GM18505 (cell line): ENCODE measurements around the gene DVL2.

Source experiments
- ATAC-seq: cut with Tn5 transposase; IDR thresholded peaks from one replicate; pipeline ENCODE4 v1.9.1; 2021; ENCODE audit not compliant: unreplicated experiment
- POLR2A ChIP-seq: IDR thresholded peaks from 4 replicates; pipeline ENCODE4 v1.6.1; 2011; ENCODE audit warnings: borderline replicate concordance; ENCODE audit not compliant: insufficient read depth, insufficient read length; ENCODE audit errors: extremely low read depth

The DVL2 gene

GRCh38 chr17:7179317-7180254 is 54.7 kb downstream of the DVL2 start, which contains the start of gene ASGR1:
TSS of gene ASGR1 (minus strand) at chr17:7179370. CDS start at chr17:7178563, 807 bp downstream.
- ATAC-seq, result no peak
- no peak for TF ChIP-seq POLR2A

GRCh38 chr17:7178973-7179316 is 55.4 kb downstream of the DVL2 start:
- no peak for TF ChIP-seq POLR2A
- no peak for ATAC-seq

- no peak for ATAC-seq
- no peak for TF ChIP-seq POLR2A
These were observed 56.3 kb downstream of the DVL2 start for GRCh38 chr17:7177954-7178477.

- ATAC-seq, result no peak
- TF ChIP-seq POLR2A, result no peak
These were observed 56.9 kb downstream of the DVL2 start for GRCh38 chr17:7177191-7177953.

DNA sequence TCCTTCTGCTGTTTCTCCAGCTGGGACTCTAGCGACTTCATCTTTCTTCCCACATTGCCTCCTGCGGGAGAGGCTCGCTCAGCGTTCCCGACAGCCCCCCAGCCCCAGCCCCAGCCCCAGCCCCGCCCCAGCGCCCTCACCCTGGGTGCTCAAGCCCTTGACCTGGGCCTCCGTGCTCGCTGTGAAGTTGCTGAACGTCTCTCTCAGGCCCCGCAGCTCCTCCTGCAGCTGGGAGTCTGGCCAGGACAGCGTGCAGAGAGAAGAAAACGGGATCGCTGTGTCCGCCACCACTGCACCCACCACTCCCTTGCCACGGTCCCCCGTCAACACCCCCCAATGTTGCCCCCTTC is 57.5 kb downstream of the DVL2 start:
- no peak for ATAC-seq

GRCh38 chr17:7176107-7176840 is 58.0 kb downstream of the DVL2 start:
- ATAC-seq, result no peak
- TF ChIP-seq POLR2A, result no peak

More for the DNA sequence above, 57.5 kb downstream of the DVL2 start:
- no peak for TF ChIP-seq POLR2A
